HEK293 (cell line): ENCODE data around the gene C3orf33.

ENCODE experiments used
- GLI4 ChIP-seq: fragments of 450-650 bp; formaldehyde crosslinking; IDR thresholded peaks from 2 replicates; pipeline ENCODE4 v1.5.1; 2016; ENCODE audit warnings: missing biosample characterization, missing genetic modification characterization
- HIC1 ChIP-seq: fragments of 450-650 bp; formaldehyde crosslinking; IDR thresholded peaks from 2 replicates; pipeline ENCODE4 v1.5.1; 2016; ENCODE audit warnings: missing biosample characterization, missing genetic modification characterization
- HOXD13 ChIP-seq: sonication (generic); formaldehyde crosslinking; IDR thresholded peaks from 2 replicates; pipeline ENCODE4 v1.8.0; 2022; ENCODE audit warnings: missing genetic modification reagents, borderline replicate concordance
- MZF1 ChIP-seq: fragments of 450-650 bp; formaldehyde crosslinking; IDR thresholded peaks from 2 replicates; pipeline ENCODE4 v1.5.1; 2017; ENCODE audit warnings: missing biosample characterization, missing genetic modification characterization, borderline replicate concordance
- PBX3 ChIP-seq: sonication (generic); formaldehyde crosslinking; IDR thresholded peaks from 2 replicates; pipeline ENCODE4 v1.8.1; 2022; ENCODE audit warnings: mild to moderate bottlenecking, moderate library complexity, missing genetic modification reagents
- SP7 ChIP-seq: fragments of 450-650 bp; formaldehyde crosslinking; IDR thresholded peaks from 2 replicates; pipeline ENCODE4 v1.5.1; 2016; ENCODE audit warnings: missing biosample characterization, missing genetic modification characterization
- YY1 ChIP-seq: fragments of 450-650 bp; formaldehyde crosslinking; IDR thresholded peaks from 2 replicates; pipeline ENCODE4 v1.5.1; 2018; ENCODE audit warnings: missing biosample characterization, missing genetic modification characterization
- ZBTB21 ChIP-seq: fragments of 450-650 bp; formaldehyde crosslinking; IDR thresholded peaks from 2 replicates; pipeline ENCODE4 v1.5.1; 2017; ENCODE audit warnings: missing biosample characterization, missing genetic modification characterization
- ZBTB26 ChIP-seq: fragments of 450-650 bp; formaldehyde crosslinking; optimal IDR thresholded peaks from 2 replicates; pipeline ENCODE3; 2016; ENCODE audit warnings: missing biosample characterization, mild to moderate bottlenecking, missing genetic modification characterization
- ZBTB48 ChIP-seq: fragments of 450-650 bp; formaldehyde crosslinking; IDR thresholded peaks from 2 replicates; pipeline ENCODE4 v1.5.1; 2016; ENCODE audit warnings: missing biosample characterization, missing genetic modification characterization
- ZEB2 ChIP-seq: fragments of 450-650 bp; formaldehyde crosslinking; IDR thresholded peaks from 2 replicates; pipeline ENCODE4 v1.5.1; 2016; ENCODE audit warnings: missing biosample characterization, missing genetic modification characterization
- ZFP37 ChIP-seq: fragments of 450-650 bp; formaldehyde crosslinking; IDR thresholded peaks from 2 replicates; pipeline ENCODE4 v1.5.1; 2016; ENCODE audit warnings: missing biosample characterization, missing genetic modification characterization
- ZFP41 ChIP-seq: fragments of 450-650 bp; formaldehyde crosslinking; IDR thresholded peaks from 2 replicates; pipeline ENCODE4 v1.5.1; 2016; ENCODE audit warnings: missing biosample characterization, missing genetic modification characterization, borderline replicate concordance
- ZIC2 ChIP-seq: fragments of 450-650 bp; formaldehyde crosslinking; IDR thresholded peaks from 2 replicates; pipeline ENCODE4 v1.5.1; 2016; ENCODE audit warnings: missing biosample characterization, missing genetic modification characterization
- ZNF112 ChIP-seq: fragments of 450-650 bp; formaldehyde crosslinking; IDR thresholded peaks from 2 replicates; pipeline ENCODE4 v1.5.0; 2017; ENCODE audit warnings: missing biosample characterization, missing genetic modification characterization
- ZNF169 ChIP-seq: fragments of 450-650 bp; formaldehyde crosslinking; IDR thresholded peaks from 2 replicates; pipeline ENCODE4 v1.5.1; 2016; ENCODE audit warnings: missing biosample characterization, missing genetic modification characterization
- ZNF2 ChIP-seq: fragments of 450-650 bp; formaldehyde crosslinking; IDR thresholded peaks from 2 replicates; pipeline ENCODE4 v1.5.1; 2016; ENCODE audit warnings: missing biosample characterization, missing genetic modification characterization
- ZNF335 ChIP-seq: fragments of 450-650 bp; formaldehyde crosslinking; conservative IDR thresholded peaks from 2 replicates; pipeline ENCODE4 v1.5.1; 2016; ENCODE audit warnings: missing biosample characterization, missing genetic modification characterization
- ZNF488 ChIP-seq: fragments of 450-650 bp; formaldehyde crosslinking; IDR thresholded peaks from 2 replicates; pipeline ENCODE4 v1.5.1; 2016; ENCODE audit warnings: missing biosample characterization, missing genetic modification characterization
- ZNF501 ChIP-seq: fragments of 450-650 bp; formaldehyde crosslinking; IDR thresholded peaks from 2 replicates; pipeline ENCODE4 v1.5.1; 2016; ENCODE audit warnings: missing biosample characterization, missing genetic modification characterization
- ZNF600 ChIP-seq: fragments of 450-650 bp; formaldehyde crosslinking; IDR thresholded peaks from 2 replicates; pipeline ENCODE4 v1.5.1; 2016; ENCODE audit warnings: missing biosample characterization, missing genetic modification characterization
- ZNF660 ChIP-seq: fragments of 450-650 bp; IDR thresholded peaks from 2 replicates; pipeline ENCODE4 v1.5.1; 2018; ENCODE audit warnings: missing biosample characterization, mild to moderate bottlenecking, missing genetic modification characterization
- ZNF76 ChIP-seq: fragments of 450-650 bp; formaldehyde crosslinking; IDR thresholded peaks from 2 replicates; pipeline ENCODE4; 2016; ENCODE audit warnings: low read depth, missing biosample characterization, missing genetic modification characterization, borderline replicate concordance
- ZXDB ChIP-seq: fragments of 450-650 bp; formaldehyde crosslinking; IDR thresholded peaks from 2 replicates; pipeline ENCODE4 v1.5.1; 2016; ENCODE audit warnings: missing biosample characterization, missing genetic modification characterization
- TF ChIP-seq, protein P1 (sequence below): fragments of 450-650 bp; formaldehyde crosslinking; IDR thresholded peaks from 2 replicates; pipeline ENCODE4 v1.5.1; 2016; ENCODE audit warnings: missing biosample characterization, missing genetic modification characterization, low read depth
- TF ChIP-seq, protein P2 (sequence below): fragments of 450-650 bp; formaldehyde crosslinking; IDR thresholded peaks from 2 replicates; pipeline ENCODE4 v1.5.1; 2016; ENCODE audit warnings: missing biosample characterization, missing genetic modification characterization
- TF ChIP-seq, protein P3 (sequence below): fragments of 450-650 bp; formaldehyde crosslinking; IDR thresholded peaks from 2 replicates; pipeline ENCODE4 v1.5.1; 2016; ENCODE audit warnings: missing biosample characterization, missing genetic modification characterization

C3orf33 gene

DNA sequence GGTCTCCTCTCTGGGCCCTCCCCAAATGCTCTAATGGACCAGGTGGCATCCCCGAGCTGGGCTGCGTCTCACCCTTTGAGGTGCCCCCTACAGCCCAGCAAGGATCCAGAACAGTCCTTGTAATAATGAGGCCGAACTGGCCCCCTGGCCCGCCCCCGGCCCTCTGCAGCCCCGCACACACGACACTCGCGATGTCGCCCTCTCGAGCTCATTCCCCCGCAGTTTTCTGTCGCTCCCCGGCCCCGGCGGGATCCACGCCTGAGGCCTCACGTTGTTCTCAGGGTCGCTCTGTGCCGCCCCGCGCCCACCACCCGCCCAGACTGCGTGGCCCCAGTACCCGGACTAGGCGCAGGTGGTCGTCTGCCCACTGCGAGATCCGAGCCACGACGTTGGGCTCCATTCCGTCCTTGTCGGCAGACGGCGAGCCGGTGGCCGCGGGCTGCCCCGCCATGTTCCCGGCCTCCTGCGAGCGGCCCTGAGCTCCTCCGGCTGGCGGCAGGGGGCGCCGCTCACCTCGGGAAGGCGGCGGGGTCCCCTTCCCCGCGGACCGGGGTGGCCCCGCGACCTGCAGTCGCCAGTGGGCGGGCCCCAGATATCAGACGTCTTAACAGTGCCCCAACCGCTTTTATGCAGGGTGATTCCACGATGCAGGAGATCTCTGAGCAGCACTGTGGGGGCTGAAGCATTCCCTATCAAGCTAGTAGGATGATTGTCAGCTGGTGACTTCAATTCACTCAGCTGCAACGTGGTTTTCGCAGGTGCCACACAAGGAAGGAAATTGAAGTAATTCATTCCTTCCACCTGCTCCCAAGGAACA, at the start of gene C3orf33 (continued):
- TF ChIP-seq ZXDB (tag by site-specific recombination) (peak; percentile 88), ZNF2 (0 out of 2 replicates have a peak, but pooled peaks have one; percentile 49), MZF1 (tag by site-specific recombination) (no peak; the same call in 1 of the 2 replicates), ZNF76 (tag by site-specific recombination) (0 out of 2 replicates have a peak, but pooled peaks have one; percentile 18), ZNF335 (tag by site-specific recombination) (peak; percentile 63), ZBTB21 (no peak), ZNF600 (tag by site-specific recombination) (0 out of 2 replicates have a peak, but pooled peaks have one; percentile 27), YY1 (tag by site-specific recombination) (peak; percentile 83), ZFP41 (tag by site-specific recombination) (no peak), ZNF112 (tag by site-specific recombination) (no peak), PBX3 (CRISPR knock-in tag) (0 out of 2 replicates have a peak, but pooled peaks have one; percentile 53), ZBTB48 (tag by site-specific recombination) (0 out of 2 replicates have a peak, but pooled peaks have one; percentile 33), ZEB2 (peak; percentile 72), ZIC2 (tag by site-specific recombination) (0 out of 2 replicates have a peak, but pooled peaks have one; percentile 28), HIC1 (tag by site-specific recombination) (peak; percentile 43; the same call in 1 of the 2 replicates), GLI4 (tag by site-specific recombination) (0 out of 2 replicates have a peak, but pooled peaks have one; percentile 35), ZNF488 (tag by site-specific recombination) (no peak), SP7 (0 out of 2 replicates have a peak, but pooled peaks have one; percentile 7), ZFP37 (tag by site-specific recombination) (0 out of 2 replicates have a peak, but pooled peaks have one; percentile 46), ZBTB26 (tag by site-specific recombination) (peak; percentile 43), ZNF501 (tag by site-specific recombination) (0 out of 2 replicates have a peak, but pooled peaks have one; percentile 50), HOXD13 (CRISPR knock-in tag) (no peak), ZNF660 (tag by site-specific recombination) (peak; percentile 80), ZNF169 (tag by site-specific recombination) (no peak)
- TF ChIP-seq, protein P1, sequence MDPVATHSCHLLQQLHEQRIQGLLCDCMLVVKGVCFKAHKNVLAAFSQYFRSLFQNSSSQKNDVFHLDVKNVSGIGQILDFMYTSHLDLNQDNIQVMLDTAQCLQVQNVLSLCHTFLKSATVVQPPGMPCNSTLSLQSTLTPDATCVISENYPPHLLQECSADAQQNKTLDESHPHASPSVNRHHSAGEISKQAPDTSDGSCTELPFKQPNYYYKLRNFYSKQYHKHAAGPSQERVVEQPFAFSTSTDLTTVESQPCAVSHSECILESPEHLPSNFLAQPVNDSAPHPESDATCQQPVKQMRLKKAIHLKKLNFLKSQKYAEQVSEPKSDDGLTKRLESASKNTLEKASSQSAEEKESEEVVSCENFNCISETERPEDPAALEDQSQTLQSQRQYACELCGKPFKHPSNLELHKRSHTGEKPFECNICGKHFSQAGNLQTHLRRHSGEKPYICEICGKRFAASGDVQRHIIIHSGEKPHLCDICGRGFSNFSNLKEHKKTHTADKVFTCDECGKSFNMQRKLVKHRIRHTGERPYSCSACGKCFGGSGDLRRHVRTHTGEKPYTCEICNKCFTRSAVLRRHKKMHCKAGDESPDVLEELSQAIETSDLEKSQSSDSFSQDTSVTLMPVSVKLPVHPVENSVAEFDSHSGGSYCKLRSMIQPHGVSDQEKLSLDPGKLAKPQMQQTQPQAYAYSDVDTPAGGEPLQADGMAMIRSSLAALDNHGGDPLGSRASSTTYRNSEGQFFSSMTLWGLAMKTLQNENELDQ, result no peak
- TF ChIP-seq, protein P2, sequence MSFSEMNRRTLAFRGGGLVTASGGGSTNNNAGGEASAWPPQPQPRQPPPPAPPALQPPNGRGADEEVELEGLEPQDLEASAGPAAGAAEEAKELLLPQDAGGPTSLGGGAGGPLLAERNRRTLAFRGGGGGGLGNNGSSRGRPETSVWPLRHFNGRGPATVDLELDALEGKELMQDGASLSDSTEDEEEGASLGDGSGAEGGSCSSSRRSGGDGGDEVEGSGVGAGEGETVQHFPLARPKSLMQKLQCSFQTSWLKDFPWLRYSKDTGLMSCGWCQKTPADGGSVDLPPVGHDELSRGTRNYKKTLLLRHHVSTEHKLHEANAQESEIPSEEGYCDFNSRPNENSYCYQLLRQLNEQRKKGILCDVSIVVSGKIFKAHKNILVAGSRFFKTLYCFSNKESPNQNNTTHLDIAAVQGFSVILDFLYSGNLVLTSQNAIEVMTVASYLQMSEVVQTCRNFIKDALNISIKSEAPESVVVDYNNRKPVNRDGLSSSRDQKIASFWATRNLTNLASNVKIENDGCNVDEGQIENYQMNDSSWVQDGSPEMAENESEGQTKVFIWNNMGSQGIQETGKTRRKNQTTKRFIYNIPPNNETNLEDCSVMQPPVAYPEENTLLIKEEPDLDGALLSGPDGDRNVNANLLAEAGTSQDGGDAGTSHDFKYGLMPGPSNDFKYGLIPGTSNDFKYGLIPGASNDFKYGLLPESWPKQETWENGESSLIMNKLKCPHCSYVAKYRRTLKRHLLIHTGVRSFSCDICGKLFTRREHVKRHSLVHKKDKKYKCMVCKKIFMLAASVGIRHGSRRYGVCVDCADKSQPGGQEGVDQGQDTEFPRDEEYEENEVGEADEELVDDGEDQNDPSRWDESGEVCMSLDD (tag by site-specific recombination), result peak; percentile 81
- TF ChIP-seq, protein P3, sequence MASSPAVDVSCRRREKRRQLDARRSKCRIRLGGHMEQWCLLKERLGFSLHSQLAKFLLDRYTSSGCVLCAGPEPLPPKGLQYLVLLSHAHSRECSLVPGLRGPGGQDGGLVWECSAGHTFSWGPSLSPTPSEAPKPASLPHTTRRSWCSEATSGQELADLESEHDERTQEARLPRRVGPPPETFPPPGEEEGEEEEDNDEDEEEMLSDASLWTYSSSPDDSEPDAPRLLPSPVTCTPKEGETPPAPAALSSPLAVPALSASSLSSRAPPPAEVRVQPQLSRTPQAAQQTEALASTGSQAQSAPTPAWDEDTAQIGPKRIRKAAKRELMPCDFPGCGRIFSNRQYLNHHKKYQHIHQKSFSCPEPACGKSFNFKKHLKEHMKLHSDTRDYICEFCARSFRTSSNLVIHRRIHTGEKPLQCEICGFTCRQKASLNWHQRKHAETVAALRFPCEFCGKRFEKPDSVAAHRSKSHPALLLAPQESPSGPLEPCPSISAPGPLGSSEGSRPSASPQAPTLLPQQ (tag by site-specific recombination), result peak; percentile 92
